ENCODE results near the gene LRRC4B. TPM values are rescaled to one million over a fixed set of nuclear protein-coding genes. Genes with fewer than 3 reads are reported as not detected.
A peak's percentile ranks its signal among the peaks of the same experiment; 100 is the strongest.

The LRRC4B gene
- total RNA-seq, 1 donor from 2014 or later: 56.0 TPM

GRCh38 chr19:50479761-50480251 lies 88.4 kb downstream of the LRRC4B start:
- Histone ChIP-seq H3K27ac (no peak overlapping the region), H3K27me3 (no peaks in the 10 kb centered on the region), H3K36me3 (peaks cover 36 to 47% of the 10 kb centered on the region in 2 donors), H3K4me3 (no peak overlapping the region), H3K4me1 (peaks cover 8 to 12% of the 10 kb centered on the region in 2 donors), H3K9me3 (no peaks in the 10 kb centered on the region)
- no peak for TF ChIP-seq CTCF (IDR thresholded peaks at IDR 0.05)
- DNase-seq (ENCODE audit: low spot score in 2 of 2): no peak
- intact Hi-C loops (cut with DNase I): loop anchor here (5.0 kb wide), 1 partner anchor 98 kb away; the partner anchor contains the start of gene POLD1

DNA sequence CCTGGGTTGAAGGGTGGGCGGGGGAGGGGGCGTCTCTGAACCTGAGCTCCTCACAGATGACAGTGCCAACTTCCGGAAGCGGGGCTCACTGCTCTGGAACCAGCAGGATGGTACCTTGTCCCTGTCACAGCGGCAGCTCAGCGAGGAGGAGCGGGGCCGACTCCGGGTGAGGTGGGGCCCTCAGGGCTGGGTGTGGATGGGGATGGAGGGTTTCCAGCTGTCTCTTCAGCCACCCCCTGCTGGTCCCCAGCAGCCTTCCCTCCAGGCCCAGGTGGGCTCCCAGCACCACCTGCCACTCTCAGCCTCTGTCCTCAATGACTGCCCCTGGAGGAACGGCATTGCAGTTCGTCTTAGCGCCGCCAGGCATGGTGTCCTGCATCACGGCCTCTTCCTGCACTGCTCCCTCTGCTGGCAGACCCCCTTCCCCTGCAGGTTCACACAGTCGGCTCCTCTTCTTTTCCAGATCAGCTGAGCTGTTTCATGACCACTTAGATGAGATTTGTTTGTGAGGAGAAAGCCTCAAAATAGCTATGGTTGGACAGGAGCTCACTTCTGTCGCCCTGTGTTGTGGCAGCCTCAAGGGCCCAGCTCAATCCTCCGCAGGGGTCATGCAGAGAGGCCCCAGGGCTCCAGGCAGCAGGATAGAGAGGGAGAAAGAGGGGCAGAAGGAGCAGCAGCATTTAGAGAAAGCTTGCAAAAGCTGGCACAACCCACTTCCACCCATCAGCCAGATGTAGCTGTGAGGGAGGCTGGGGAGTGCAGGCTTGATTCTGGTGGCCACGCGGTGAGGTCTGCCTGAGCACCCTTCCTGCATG lies 89.1 kb downstream of the LRRC4B start:
- intact Hi-C loops (cut with DNase I): loop anchor here (5.0 kb wide), 1 partner anchor 97 kb away; the partner anchor contains the start of gene POLD1
- no peak for TF ChIP-seq CTCF (IDR thresholded peaks at IDR 0.05)
- H3K4me3 ChIP-seq: no peak overlapping the region
- no peak for DNase-seq (ENCODE audit: low spot score in 2 of 2)
- H3K4me1 ChIP-seq: peaks cover 8 to 12% of the 10 kb centered on the region in 2 donors
- H3K27ac ChIP-seq: no peak overlapping the region
- H3K36me3 ChIP-seq: peaks cover 36 to 47% of the 10 kb centered on the region in 2 donors
- no peaks in the 10 kb centered on the region for H3K9me3 ChIP-seq
- no peaks in the 10 kb centered on the region for H3K27me3 ChIP-seq

- no peak for DNase-seq (ENCODE audit: low spot score in 2 of 2)
- Histone ChIP-seq H3K27me3 (no peaks in the 10 kb centered on the region), H3K27ac (no peak overlapping the region), H3K36me3 (peaks cover 35 to 40% of the 10 kb centered on the region in 2 donors), H3K4me1 (peaks cover 8 to 12% of the 10 kb centered on the region in 2 donors), H3K4me3 (peak overlapping the region in 1 of 2 donors; percentile 91), H3K9me3 (no peaks in the 10 kb centered on the region)
- TF ChIP-seq CTCF (IDR thresholded peaks at IDR 0.05): no peak
- intact Hi-C loops (cut with DNase I): loop anchor here (5.0 kb wide), 1 partner anchor 96 kb away; the partner anchor contains the start of gene POLD1
Observed at GRCh38 chr19:50477751-50478515, 90.3 kb downstream of the LRRC4B start.

GRCh38 chr19:50476907-50477238 lies 91.4 kb downstream of the LRRC4B start:
- Histone ChIP-seq H3K4me3 (peak overlapping the region; percentile 91 to 96), H3K36me3 (peaks cover 27 to 30% of the 10 kb centered on the region in 2 donors), H3K27ac (peak overlapping the region in 1 of 2 donors; percentile 41), H3K27me3 (no peaks in the 10 kb centered on the region), H3K4me1 (peaks cover 8 to 12% of the 10 kb centered on the region in 2 donors), H3K9me3 (no peaks in the 10 kb centered on the region)
- intact Hi-C loops (cut with DNase I): loop anchor here (1.0 to 5.0 kb wide), 2 partner anchors 34 to 95 kb away; partner anchors contain the start of genes JOSD2 and POLD1
- TF ChIP-seq CTCF (IDR thresholded peaks at IDR 0.05): no peak
- no peak for DNase-seq (ENCODE audit: low spot score in 2 of 2)

DNA sequence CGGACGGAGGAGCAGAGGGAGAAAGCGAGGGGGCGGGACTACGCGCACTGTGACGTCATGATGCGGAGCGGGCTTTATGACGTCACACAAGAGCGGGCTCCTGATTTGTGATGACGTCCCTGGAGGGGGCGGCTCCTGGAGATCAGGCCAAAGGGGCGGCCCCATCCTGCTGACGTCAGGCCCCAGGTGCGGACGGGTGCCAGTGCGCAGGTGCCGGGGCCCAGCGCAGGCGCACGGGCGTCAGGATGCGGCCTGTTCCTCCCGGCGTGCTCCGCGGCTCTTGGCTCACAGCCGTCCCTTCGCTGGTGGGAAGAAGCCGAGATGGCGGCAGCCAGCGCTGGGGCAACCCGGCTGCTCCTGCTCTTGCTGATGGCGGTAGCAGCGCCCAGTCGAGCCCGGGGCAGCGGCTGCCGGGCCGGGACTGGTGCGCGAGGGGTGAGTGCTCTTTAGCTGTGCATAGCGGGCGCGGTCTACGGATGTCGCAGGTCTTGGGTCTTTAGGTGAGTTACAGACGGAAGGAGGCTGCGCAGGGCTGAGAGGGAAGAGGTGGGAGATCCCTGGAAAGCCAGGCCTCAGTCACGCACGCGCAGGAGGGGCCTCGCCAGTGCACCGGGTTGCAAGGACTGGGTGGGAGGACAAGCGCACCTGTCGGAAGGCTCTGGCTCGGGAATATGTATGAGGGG lies 91.9 kb downstream of the LRRC4B start, which contains the start of the genes EMC10 and GARIN5A:
TSS of gene EMC10 (plus strand) at position 284 of the 683 bp plus-strand sequence. CDS start at position 322, 38 bp downstream.
TSS of gene GARIN5A (minus strand) at position 625 of the 683 bp plus-strand sequence. CDS start at position 165, 460 bp downstream.
- Histone ChIP-seq H3K36me3 (peaks cover 22 to 25% of the 10 kb centered on the region in 2 donors), H3K4me3 (peak within 1 kb of the TSS; percentile 91 to 96), H3K27ac (peak within 1 kb of the TSS; percentile 41 to 55), H3K4me1 (peaks cover 8 to 12% of the 10 kb centered on the region in 2 donors), H3K9me3 (no peaks in the 10 kb centered on the region), H3K27me3 (no peaks in the 10 kb centered on the region)
- peak; percentile 65 to 93 for DNase-seq (ENCODE audit: low spot score in 2 of 2)
- TF ChIP-seq CTCF (IDR thresholded peaks at IDR 0.05): no peak
- intact Hi-C loops (cut with DNase I): loop anchor here (1.0 to 5.0 kb wide), 2 partner anchors 35 to 94 kb away; partner anchors contain the start of genes JOSD2 and POLD1
